GM18861 (cell line): Measurements from ENCODE around the gene KCNC4.

ENCODE experiments used
- ATAC-seq: cut with Tn5 transposase; IDR thresholded peaks from one replicate; pipeline ENCODE4 v1.9.1; 2021; ENCODE audit not compliant: unreplicated experiment

KCNC4 gene

GRCh38 chr1:110211496-110212168, 1.5 kb downstream of the KCNC4 start:
- no peak for ATAC-seq

- ATAC-seq = no peak
These were observed 2.3 kb downstream of the KCNC4 start for GRCh38 chr1:110212169-110213142.

GRCh38 chr1:110213143-110213540, 3.0 kb downstream of the KCNC4 start:
- ATAC-seq = no peak

GRCh38 chr1:110214454-110215404, 4.6 kb downstream of the KCNC4 start:
- ATAC-seq = no peak

GRCh38 chr1:110215621-110216515, 5.8 kb downstream of the KCNC4 start:
- no peak for ATAC-seq

- ATAC-seq = no peak
These were observed 6.8 kb downstream of the KCNC4 start for GRCh38 chr1:110216844-110217444.

GRCh38 chr1:110218137-110218536, 8.0 kb downstream of the KCNC4 start:
- ATAC-seq = no peak

- ATAC-seq = no peak
These were observed 8.6 kb downstream of the KCNC4 start for GRCh38 chr1:110218739-110219138.

GRCh38 chr1:110220324-110220723, 10.2 kb downstream of the KCNC4 start:
- no peak for ATAC-seq

- ATAC-seq = no peak
These were observed 11.0 kb downstream of the KCNC4 start for GRCh38 chr1:110221119-110221518.

- ATAC-seq = no peak
These were observed 13.0 kb downstream of the KCNC4 start for GRCh38 chr1:110223127-110223526.

GRCh38 chr1:110223581-110223980, 13.5 kb downstream of the KCNC4 start:
- no peak for ATAC-seq

GRCh38 chr1:110224240-110224995, 14.3 kb downstream of the KCNC4 start:
- no peak for ATAC-seq

GRCh38 chr1:110225212-110225611, 15.1 kb downstream of the KCNC4 start:
- no peak for ATAC-seq

GRCh38 chr1:110225756-110226404, 15.8 kb downstream of the KCNC4 start:
- ATAC-seq = no peak

- no peak for ATAC-seq
These were observed 17.7 kb downstream of the KCNC4 start for GRCh38 chr1:110227774-110228173.

GRCh38 chr1:110228381-110228780, 18.3 kb downstream of the KCNC4 start:
- ATAC-seq = no peak

- ATAC-seq = no peak
These were observed 18.8 kb downstream of the KCNC4 start for GRCh38 chr1:110228869-110229268.
